Fibroblast of lung (primary cell): ENCODE results near the gene PLTP.

Experiments
- EZH2 ChIP-seq: IDR thresholded peaks from 2 replicates; pipeline ENCODE4 v1.5.1; 2012; ENCODE audit warnings: low read length, control low read depth, mild to moderate bottlenecking; ENCODE audit errors: missing control alignments
- TF ChIP-seq, protein P1 (sequence below), 2 donors: IDR thresholded peaks in 1 of 2; conservative IDR thresholded peaks in 1 of 2; 1 replicate in 1 of 2; 2 replicates in 1 of 2; pipeline ENCODE4 v1.5.1; 2011 to 2012; ENCODE audit warnings: low read length in 2 of 2, control low read depth in 1 of 2, inconsistent platforms in 1 of 2, low read depth in 1 of 2, mild to moderate bottlenecking in 1 of 2

DNA sequence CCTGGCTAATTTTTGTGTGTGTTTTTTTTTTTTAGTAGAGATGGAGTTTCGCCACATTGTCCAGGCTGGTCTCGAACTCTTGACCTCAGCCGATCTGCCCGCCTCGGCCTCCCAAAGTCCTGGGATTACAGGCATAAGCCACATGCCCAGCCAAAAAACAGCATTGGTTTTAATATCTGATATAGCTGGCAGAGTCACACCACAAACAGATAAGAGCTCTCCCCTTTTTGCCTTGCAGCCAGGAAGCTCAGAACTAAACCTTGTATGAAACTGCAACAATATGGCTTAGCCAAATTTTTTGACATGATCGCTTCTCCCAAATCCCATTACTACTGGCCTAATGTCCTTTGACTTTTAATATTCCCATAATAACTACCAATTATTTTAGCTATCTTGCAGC is 59.6 kb downstream of the PLTP start:
- TF ChIP-seq, protein P1, sequence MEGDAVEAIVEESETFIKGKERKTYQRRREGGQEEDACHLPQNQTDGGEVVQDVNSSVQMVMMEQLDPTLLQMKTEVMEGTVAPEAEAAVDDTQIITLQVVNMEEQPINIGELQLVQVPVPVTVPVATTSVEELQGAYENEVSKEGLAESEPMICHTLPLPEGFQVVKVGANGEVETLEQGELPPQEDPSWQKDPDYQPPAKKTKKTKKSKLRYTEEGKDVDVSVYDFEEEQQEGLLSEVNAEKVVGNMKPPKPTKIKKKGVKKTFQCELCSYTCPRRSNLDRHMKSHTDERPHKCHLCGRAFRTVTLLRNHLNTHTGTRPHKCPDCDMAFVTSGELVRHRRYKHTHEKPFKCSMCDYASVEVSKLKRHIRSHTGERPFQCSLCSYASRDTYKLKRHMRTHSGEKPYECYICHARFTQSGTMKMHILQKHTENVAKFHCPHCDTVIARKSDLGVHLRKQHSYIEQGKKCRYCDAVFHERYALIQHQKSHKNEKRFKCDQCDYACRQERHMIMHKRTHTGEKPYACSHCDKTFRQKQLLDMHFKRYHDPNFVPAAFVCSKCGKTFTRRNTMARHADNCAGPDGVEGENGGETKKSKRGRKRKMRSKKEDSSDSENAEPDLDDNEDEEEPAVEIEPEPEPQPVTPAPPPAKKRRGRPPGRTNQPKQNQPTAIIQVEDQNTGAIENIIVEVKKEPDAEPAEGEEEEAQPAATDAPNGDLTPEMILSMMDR (conservative IDR thresholded peaks at IDR 0.05 in 1 of 2, IDR thresholded peaks at IDR 0.05 in 1 of 2; ENCODE audit: low read depth in 1 of 2, low read length in 2 of 2), result no peak
- TF ChIP-seq EZH2, result no peak
